CD14-positive monocyte (primary cell): ENCODE measurements around the gene SPATA32. TPM values are rescaled to one million over a fixed set of nuclear protein-coding genes. Genes with fewer than 3 reads are reported as not detected.

Source experiments
- DNase-seq, 3 donors: peaks; one replicate each; pipeline ENCODE4 v3.0.0-alpha.2; 2011 to 2022
- H2AFZ ChIP-seq: 2 replicates; pipeline ENCODE4 v1.6.0; 2012; ENCODE audit warnings: mild to moderate bottlenecking, low read depth, low read length, inconsistent platforms; ENCODE audit not compliant: insufficient read depth, poor library complexity, severe bottlenecking
- H3K27ac ChIP-seq, 2 donors: 1 replicate in 1 of 2; 2 replicates in 1 of 2; pipeline ENCODE4 v1.5.1; 2012 to 2013; ENCODE audit warnings: low read length in 2 of 2, control low read depth in 1 of 2, inconsistent platforms in 1 of 2, low read depth in 1 of 2, mild to moderate bottlenecking in 1 of 2
- H3K27me3 ChIP-seq, 2 donors: one replicate each; pipeline versions ENCODE4 v1.6.0 to v1.6.1; 2011 to 2013; ENCODE audit warnings: low read length in 2 of 2; ENCODE audit not compliant: control insufficient read depth in 2 of 2, insufficient read depth in 2 of 2
- H3K36me3 ChIP-seq, 2 donors: replicated peaks in 1 of 2; 1 replicate in 1 of 2; 2 replicates in 1 of 2; pipeline versions ENCODE4 v1.5.1 to v1.6.1; 2012 to 2013; ENCODE audit warnings: low read length in 2 of 2, control low read depth in 1 of 2, inconsistent platforms in 1 of 2, mild to moderate bottlenecking in 1 of 2; ENCODE audit not compliant: insufficient read depth in 2 of 2, control insufficient read depth in 1 of 2
- H3K4me1 ChIP-seq, 2 donors: 1 replicate in 1 of 2; 2 replicates in 1 of 2; pipeline versions ENCODE4 v1.5.1 to v1.6.1; 2012 to 2013; ENCODE audit warnings: low read length in 2 of 2, control low read depth in 1 of 2, inconsistent platforms in 1 of 2, mild to moderate bottlenecking in 1 of 2, moderate library complexity in 1 of 2; ENCODE audit not compliant: insufficient read depth in 2 of 2, control insufficient read depth in 1 of 2
- H3K4me2 ChIP-seq: replicated peaks from 2 replicates; pipeline ENCODE3; 2012; ENCODE audit warnings: low read length, moderate library complexity, mild to moderate bottlenecking; ENCODE audit not compliant: poor library complexity, severe bottlenecking; ENCODE audit errors: extremely low read depth
- H3K4me3 ChIP-seq, 3 experiments: fragments of 200-600 bp in 1 of 3; sonication (generic) in 1 of 3; replicated peaks in 1 of 3; 1 replicate in 2 of 3; 2 replicates in 1 of 3; pipeline ENCODE4 v1.5.1; 2011 to 2013; ENCODE audit warnings: low read length in 3 of 3, mild to moderate bottlenecking in 3 of 3, control low read depth in 2 of 3, low read depth in 2 of 3, inconsistent platforms in 1 of 3, moderate library complexity in 1 of 3
- H3K79me2 ChIP-seq: 2 replicates; pipeline ENCODE4 v1.6.0; 2012; ENCODE audit warnings: mild to moderate bottlenecking, control low read depth, inconsistent platforms, low read length, moderate library complexity; ENCODE audit not compliant: insufficient read depth
- H3K9ac ChIP-seq: 2 replicates; pipeline ENCODE4 v1.6.0; 2017; ENCODE audit warnings: low read length, mild to moderate bottlenecking; ENCODE audit not compliant: insufficient read depth, poor library complexity, severe bottlenecking
- H3K9me3 ChIP-seq, 2 donors: replicated peaks in 1 of 2; 1 replicate in 1 of 2; 2 replicates in 1 of 2; pipeline versions ENCODE4 v1.5.1 to v1.6.1; 2012 to 2013; ENCODE audit warnings: low read length in 2 of 2, control low read depth in 1 of 2; ENCODE audit not compliant: control insufficient read depth in 1 of 2, insufficient read depth in 1 of 2
- H4K20me1 ChIP-seq: 2 replicates; pipeline ENCODE4 v1.6.0; 2012; ENCODE audit warnings: mild to moderate bottlenecking, low read length, control low read depth, moderate library complexity; ENCODE audit not compliant: insufficient read depth
- H3K27ac Mint-ChIP-seq, 7 donors: one replicate each; pipeline ENCODE4 v1.8.0; 2020; ENCODE audit warnings: mild to moderate bottlenecking in 7 of 7, mixed read lengths in 7 of 7, moderate library complexity in 6 of 7, inconsistent platforms in 2 of 7
- H3K27me3 Mint-ChIP-seq, 3 donors: one replicate each; pipeline ENCODE4 v1.8.0; 2021 to 2022; ENCODE audit warnings: low read depth in 3 of 3, mild to moderate bottlenecking in 3 of 3, mixed read lengths in 3 of 3, moderate library complexity in 3 of 3, inconsistent platforms in 1 of 3
- H3K36me3 Mint-ChIP-seq, 2 donors: one replicate each; pipeline ENCODE4 v1.8.0; 2020; ENCODE audit warnings: mixed read lengths in 2 of 2, inconsistent platforms in 1 of 2, mild to moderate bottlenecking in 1 of 2
- H3K4me1 Mint-ChIP-seq: one replicate; pipeline ENCODE4 v1.8.0; 2020; ENCODE audit warnings: mild to moderate bottlenecking, mixed read lengths
- H3K4me3 Mint-ChIP-seq, 2 donors: one replicate each; pipeline ENCODE4 v1.8.0; 2020; ENCODE audit warnings: mild to moderate bottlenecking in 2 of 2, mixed read lengths in 2 of 2, moderate library complexity in 1 of 2
- H3K9me3 Mint-ChIP-seq, 7 donors: one replicate each; pipeline ENCODE4 v1.8.0; 2020 to 2022; ENCODE audit warnings: mixed read lengths in 7 of 7, mild to moderate bottlenecking in 6 of 7, moderate library complexity in 6 of 7, inconsistent platforms in 2 of 7
- CTCF ChIP-seq: fragments of 200-600 bp; IDR thresholded peaks from one replicate; pipeline ENCODE4 v1.8.0; 2022; ENCODE audit warnings: antibody characterized with exemption, mild to moderate bottlenecking
- WGBS: methylation state at CpG from one replicate; pipeline ENCODE4 v1.1.5; 2013; ENCODE audit warnings: missing lambda C conversion rate; ENCODE audit not compliant: insufficient coverage; 5-methylcytosine and 5-hydroxymethylcytosine counted together
- intact Hi-C, 2 donors: fragments of 100-400 bp; cut with micrococcal nuclease; formaldehyde crosslinking; loops; one replicate each; pipeline versions ENCODE4 v1.15.0 to v1.15.1; 2023
- polyA plus RNA-seq, 3 donors: library from polyadenylated mRNA; depleted of rRNA in 1 of 3; unstranded in 2 of 3; stranded (reverse) in 1 of 3; fragments of 300-500 nt in 2 of 3; fragments of >200 nt in 1 of 3; fragmentation: Illumina TruSeq in 2 of 3; gene quantifications; 1 replicate in 2 of 3; 2 replicates in 1 of 3; pipeline ENCODE4 v1.2.3, GENCODE V29; 2012 to 2021

The SPATA32 gene
- polyA plus RNA-seq, 3 donors = not detected

- no peak for TF ChIP-seq CTCF
- no peak overlapping the region for H3K9ac ChIP-seq
- intact Hi-C loops = loop anchor here in 1 of 2 donors (5.0 kb wide), 1 partner anchor 37 kb away; no protein-coding TSS in a partner anchor
- H3K4me3 Mint-ChIP-seq = no peak overlapping the region
- H4K20me1 ChIP-seq = peaks cover 43% of the 10 kb centered on the region
- H3K9me3 Mint-ChIP-seq = peaks cover 0 to 2% (median 0%) of the 10 kb centered on the region in 7 donors
- no peaks in the 10 kb centered on the region for H3K27me3 ChIP-seq
- peaks cover 56 to 77% of the 10 kb centered on the region in 2 donors for H3K36me3 Mint-ChIP-seq
- no peak for DNase-seq
- H3K9me3 ChIP-seq = no peaks in the 10 kb centered on the region
- no peak overlapping the region for H3K4me2 ChIP-seq
- peak overlapping the region in 1 of 3 experiments; percentile 36 for H3K4me3 ChIP-seq
- peak overlapping the region; percentile 19 to 77 for H3K27ac ChIP-seq
- peak overlapping the region; percentile 85 to 94 (median 89) for H3K27ac Mint-ChIP-seq
- H3K27me3 Mint-ChIP-seq = peaks cover 0 to 2% (median 2%) of the 10 kb centered on the region in 3 donors
- peaks cover 41 to 52% of the 10 kb centered on the region in 2 donors for H3K36me3 ChIP-seq
- WGBS = 97% methylated on average over 10 of the region's 11 CpGs
- H3K79me2 ChIP-seq = peaks cover 38% of the 10 kb centered on the region
- peaks cover 58% of the 10 kb centered on the region for H3K4me1 Mint-ChIP-seq
- H3K4me1 ChIP-seq = peaks cover 58 to 61% of the 10 kb centered on the region in 2 donors
- no peak overlapping the region for H2AFZ ChIP-seq
Observed at GRCh38 chr17:45290269-45290765, 28.4 kb upstream of the SPATA32 start.

- H4K20me1 ChIP-seq = peaks cover 47% of the 10 kb centered on the region
- H3K9ac ChIP-seq = no peak overlapping the region
Observed at GRCh38 chr17:45289301-45290268, 27.7 kb upstream of the SPATA32 start.

More at GRCh38 chr17:45289301-45290268, 27.7 kb upstream of the SPATA32 start:
- Histone ChIP-seq H3K4me3 (no peak overlapping the region), H2AFZ (no peak overlapping the region), H3K27me3 (no peaks in the 10 kb centered on the region), H3K27ac (no peak overlapping the region), H3K4me1 (peaks cover 51 to 53% of the 10 kb centered on the region in 2 donors), H3K79me2 (peaks cover 31% of the 10 kb centered on the region), H3K36me3 (peaks cover 47 to 59% of the 10 kb centered on the region in 2 donors), H3K9me3 (no peaks in the 10 kb centered on the region), H3K4me2 (no peak overlapping the region)
- 90% methylated on average over 4 of the region's 15 CpGs for WGBS
- Mint-ChIP-seq H3K9me3 (peaks cover 0 to 2% (median 0%) of the 10 kb centered on the region in 7 donors), H3K27ac (peak overlapping the region in 4 of 7 donors; percentile 8 to 57 (median 48)), H3K27me3 (peaks cover 0 to 2% (median 2%) of the 10 kb centered on the region in 3 donors), H3K4me1 (peaks cover 51% of the 10 kb centered on the region), H3K4me3 (no peak overlapping the region), H3K36me3 (peaks cover 61 to 78% of the 10 kb centered on the region in 2 donors)
- intact Hi-C loops = loop anchor here (5.0 kb wide), 2 partner anchors 33 to 38 kb away; no protein-coding TSS in a partner anchor
- no peak for TF ChIP-seq CTCF
- no peak for DNase-seq
